ENCODE data around the gene OR2V2.
"Not testable (repeated sequence)": the region's sequence is repeated elsewhere in the genome, so short reads cannot be mapped to it uniquely, and the experiment has no call there.

OR2V2 gene

DNA sequence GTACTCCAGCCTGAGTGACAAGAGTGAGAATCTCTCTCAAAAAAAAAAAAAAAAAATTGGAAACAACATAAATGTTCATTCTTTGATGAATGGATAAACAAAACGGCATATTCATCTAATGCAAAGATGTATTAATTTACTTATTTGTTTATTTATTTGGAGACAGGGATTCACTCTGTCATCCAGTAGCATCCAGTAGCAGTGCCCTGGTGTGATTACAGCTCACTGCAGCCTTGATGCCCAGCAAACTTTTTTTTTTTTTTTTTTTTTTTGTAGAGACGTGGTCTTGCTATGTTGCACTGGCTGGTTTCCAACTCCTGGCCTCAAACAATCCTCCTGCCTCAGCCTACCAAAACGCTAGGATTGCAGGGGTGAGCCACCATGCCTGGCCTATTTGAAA, 24.4 kb downstream of the OR2V2 start:
- DNase-seq = no peak

GRCh38 chr5:181173027-181173419, 25.6 kb downstream of the OR2V2 start:
- DNase-seq = no peak

DNA sequence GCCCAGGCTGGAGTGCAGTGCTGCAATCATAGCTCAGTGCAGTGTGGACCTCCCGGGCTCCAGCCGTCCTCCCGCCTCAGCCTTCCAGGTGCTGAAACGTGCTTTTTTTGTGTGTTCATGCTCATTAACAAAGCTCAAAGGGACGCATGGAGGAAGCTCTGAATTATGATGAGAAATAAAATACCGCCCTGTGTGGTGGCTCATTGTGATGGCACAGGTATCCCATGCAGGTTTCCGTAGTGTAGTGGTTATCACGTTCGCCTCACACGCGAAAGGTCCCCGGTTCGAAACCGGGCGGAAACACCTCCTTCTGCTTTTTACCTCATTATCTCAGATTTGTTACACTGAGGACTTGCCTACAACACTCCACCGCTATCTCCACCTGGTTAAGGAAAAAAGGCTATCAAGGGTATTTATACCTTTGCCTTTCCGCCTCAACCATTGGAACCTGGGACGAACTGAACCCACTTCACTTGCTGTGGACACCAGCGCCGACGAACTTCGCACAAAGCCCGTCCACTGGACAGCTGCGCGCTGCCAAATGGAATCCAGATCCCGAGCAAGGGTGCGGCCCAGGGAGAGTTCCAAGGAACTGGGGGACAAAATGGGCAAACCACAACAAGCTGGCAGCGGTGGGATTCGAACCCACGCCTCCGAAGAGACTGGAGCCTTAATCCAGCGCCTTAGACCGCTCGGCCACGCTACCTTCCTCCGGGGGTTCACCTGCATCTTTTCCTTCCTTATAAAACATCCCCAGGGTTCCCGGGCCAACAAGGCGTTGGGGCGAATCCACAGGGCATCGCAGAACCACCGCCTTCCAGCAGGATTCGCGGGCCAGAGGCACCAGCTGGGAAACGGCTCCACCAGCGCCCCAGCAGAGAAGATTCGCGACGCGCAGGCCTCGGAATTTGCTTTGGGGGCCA, 26.3 kb downstream of the OR2V2 start:
- peak in 1 of 2 experiments; percentile 42 for DNase-seq

DNA sequence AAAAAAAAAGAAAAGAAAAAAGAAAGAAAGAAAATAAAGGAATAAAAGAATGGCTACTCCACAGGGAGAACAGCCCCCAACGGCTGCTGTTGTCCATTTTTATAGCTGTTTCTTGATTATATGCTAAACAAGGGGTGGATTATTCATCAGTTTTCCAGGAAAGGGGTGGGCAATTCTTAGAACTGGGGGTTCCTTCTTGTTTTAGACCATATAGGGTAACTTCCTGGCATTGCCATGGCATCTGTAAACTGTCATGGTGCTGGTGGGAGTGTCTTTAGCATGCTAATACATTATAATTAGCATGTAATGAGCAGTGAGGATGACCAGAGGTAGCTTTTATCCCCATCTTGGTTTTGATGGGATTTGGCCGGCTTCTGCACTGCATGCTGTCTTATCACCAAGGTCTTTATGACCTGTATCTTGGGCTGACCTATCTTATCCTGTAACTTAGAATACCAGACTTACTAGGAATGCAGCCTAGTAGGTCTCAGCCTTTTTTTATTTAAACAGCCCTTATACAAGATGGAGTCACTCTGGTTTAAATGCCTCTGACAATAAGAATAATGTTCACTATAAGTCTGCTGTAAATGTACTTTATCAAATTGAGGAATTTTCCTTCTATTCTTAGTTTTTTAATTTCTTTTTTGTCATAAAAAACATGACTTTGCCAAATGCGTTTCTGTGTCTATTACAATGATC, 29.0 kb downstream of the OR2V2 start:
- DNase-seq = no peak

DNA sequence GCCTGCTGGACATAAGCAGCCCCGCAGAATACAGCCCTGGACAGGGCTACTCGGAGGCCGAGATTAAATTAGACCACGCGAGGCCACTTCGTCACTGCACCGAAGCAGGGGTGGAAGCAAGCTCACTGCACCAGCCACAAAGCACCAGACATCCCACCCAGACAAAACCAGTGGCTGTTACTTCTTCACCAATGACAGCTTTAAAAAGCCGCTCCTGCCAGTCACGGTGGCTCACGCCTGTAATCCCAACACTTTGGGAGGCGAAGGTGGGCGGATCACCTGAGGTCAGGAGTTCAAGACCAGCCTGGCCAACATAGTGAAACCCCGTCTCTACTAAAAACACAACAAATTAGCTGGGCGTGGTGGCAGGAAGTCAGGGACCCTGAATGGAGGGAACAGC, 30.2 kb downstream of the OR2V2 start:
- not testable (repeated sequence) for DNase-seq

- DNase-seq = peak; percentile 52 to 58
Measured at GRCh38 chr5:181181650-181182565, 34.5 kb downstream of the OR2V2 start.

DNA sequence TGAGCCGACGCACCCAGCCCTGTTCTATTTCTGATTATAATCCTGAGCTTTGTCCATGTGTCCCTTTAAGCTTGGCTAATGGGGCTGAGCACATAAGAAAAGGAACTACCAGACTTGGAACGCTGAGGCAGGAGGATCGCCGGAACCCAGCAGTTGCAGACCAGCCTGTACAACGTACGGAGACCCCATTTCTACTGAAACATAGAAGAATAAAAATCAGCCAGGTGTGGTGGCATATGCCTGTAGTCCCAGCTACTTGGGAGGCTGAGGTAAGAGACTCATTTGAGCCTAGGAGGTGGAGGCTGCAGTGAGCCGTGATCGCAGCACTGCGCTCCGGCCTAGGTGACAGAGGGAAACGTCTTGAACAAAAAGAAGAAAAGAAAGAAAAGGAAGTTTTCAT, 35.3 kb downstream of the OR2V2 start:
- DNase-seq = no peak

GRCh38 chr5:181184845-181185216, 37.4 kb downstream of the OR2V2 start:
- DNase-seq = no peak

DNA sequence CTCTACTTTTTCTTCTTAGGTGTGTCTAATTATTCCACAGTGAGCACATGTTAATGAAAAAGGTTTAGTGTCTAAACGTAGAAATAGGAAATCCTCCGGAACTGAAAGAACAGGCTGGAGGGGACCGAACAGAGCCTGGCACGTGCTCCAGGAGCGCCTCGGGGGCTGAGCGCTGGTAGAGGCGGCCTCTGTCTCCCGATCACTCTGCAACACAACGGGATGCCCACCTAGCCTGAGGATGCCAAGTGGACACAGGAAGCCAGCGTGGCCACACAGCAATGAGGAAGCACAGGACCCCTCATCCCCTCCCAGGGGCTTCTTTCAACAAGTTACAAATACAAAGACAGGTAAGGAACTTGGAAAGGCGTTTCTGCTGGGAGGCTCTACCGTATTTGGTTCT, 38.2 kb downstream of the OR2V2 start:
- no peak for DNase-seq

DNA sequence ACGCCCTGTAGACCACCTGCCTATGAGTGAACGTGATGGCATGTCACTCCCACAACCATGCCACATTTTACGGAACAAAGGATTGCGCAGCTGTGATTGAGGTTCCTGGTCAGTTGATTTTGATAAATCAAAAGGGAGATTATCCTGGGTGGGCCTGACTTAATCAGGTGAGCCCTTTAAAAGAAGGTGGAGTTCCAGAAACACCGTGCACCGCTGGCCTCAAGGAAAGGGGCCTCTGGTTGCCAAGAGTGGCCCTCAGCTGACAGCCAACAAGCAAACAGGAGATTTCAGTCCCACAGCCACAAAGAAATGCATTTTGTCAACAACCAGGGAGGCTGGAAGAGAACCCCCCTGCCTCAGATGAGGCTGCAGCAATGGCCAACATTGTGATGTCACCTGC, 38.6 kb downstream of the OR2V2 start:
- DNase-seq = no peak

GRCh38 chr5:181186986-181187499, 39.7 kb downstream of the OR2V2 start:
- DNase-seq = no peak

DNA sequence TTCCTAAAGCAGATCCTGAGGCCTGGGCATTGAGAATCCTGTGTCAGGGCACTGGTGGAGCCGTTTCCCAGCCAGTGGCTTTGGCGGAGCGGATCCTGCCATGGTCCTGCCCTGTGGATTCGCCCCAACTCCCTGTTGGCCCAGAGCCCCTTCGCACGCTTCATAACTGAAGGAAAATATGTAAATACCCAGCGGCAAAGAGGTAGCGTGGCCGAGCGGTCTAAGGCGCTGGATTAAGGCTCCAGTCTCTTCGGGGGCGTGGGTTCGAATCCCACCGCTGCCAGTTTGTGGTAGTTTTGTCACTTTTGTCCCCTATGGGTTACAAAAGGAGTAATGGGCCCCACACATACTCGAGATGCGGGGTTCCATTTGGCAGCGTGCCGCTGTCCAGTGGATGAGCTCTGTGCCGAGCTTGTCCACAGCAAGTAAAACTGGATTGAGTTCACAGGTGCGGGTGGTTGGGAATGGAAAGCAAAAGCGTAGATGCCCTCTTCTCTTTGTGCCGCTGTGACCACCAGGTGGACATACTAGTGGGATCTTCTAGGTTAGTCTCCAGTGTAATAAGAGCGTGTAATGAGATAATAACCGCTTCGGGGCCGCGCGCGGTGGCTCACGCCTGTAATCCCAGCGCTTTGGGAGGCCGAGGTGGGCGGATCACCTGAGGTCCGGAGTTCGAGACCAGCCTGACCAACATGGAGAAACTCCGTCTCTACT, 40.3 kb downstream of the OR2V2 start:
- no peak for DNase-seq

GRCh38 chr5:181188700-181189362, 41.4 kb downstream of the OR2V2 start:
- DNase-seq = peak; percentile 70 to 75

- DNase-seq = peak; percentile 59 to 61
Measured at GRCh38 chr5:181189363-181189961, 42.1 kb downstream of the OR2V2 start.

GRCh38 chr5:181189962-181190710, 42.8 kb downstream of the OR2V2 start:
- peak in 1 of 2 experiments; percentile 53 for DNase-seq

DNA sequence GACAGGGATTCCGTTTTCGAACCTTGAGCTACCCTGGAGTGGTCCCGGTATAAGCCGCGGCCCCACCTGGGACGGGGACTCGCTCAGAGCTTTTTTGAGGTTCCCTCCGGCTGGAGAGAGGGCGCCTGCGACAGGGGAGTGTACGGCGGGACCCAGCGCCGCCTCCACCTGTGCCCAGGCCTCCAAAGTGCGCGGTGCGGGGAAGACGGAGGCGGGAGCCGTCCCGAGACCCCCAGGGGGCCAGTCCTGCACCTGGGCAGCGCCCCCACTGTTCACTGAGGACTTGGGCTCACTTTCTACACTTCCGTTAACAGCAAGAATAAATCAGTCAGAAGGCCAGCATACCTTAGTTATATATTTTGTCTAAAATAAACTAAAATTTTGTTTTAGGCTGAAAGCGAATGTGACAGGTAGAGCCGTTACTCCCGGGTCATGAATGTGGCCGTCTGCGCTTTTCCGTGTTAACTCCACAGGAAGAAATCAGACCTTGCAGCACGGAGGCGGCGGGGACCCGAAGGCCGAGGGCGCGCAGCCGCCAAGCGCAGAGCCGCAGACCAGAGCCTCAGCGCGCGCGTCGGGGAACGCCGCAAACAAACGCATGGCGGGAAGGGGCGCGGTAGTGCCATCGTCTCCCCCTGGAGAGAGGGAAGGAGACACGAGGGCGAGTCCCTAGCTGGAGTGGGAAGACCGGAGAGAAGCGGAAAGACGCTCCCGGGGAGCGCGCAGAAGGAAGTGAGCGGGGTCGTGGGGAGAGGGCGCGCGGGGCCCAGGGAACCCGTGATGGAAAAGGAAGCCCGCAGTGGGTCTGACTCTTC, 43.5 kb downstream of the OR2V2 start:
- DNase-seq = no peak

DNA sequence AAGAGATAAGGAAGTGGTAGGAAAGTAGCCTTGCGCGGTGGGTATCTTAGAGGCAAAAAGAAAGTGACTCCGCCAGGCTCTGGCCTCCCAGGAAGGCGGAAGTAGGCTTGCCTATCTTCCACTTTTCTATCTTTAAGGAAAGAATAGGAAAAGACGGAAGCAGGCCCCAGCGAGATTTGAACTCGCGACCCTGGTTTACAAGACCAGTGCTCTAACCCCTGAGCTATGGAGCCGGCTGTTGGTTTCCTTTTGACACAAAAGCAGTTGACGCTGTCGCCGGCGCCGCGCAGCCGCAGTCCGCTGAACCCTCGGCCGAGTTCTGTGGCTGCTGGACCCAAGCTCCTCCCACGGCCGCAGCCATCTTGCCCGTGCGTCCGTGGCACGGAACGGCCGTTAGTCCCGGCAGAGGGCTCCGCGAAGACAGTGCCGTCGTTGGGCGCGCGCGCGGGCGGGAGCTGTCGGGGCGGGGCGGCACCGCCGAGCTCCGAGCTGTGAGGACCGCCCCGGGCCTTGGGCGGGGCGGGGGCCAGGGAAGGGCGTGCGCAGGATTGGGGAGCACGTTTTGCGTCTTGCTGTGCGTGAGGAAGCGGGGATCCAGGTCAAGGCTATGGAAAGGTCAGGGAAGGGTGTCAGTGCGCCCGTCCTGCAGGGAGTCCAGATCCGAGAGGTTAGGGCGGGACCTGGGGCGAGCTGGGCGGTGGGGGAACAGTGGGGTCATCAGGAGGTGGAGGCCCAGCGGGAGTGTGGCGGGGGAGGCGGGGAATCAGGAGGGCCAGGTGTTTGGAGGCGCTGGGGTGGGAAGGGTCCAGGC, 44.3 kb downstream of the OR2V2 start:
- DNase-seq = peak; percentile 89 to 92

GRCh38 chr5:181192337-181193046, 45.1 kb downstream of the OR2V2 start:
- DNase-seq = no peak

Measured in activated CD4-positive, alpha-beta T cell treated with anti-CD3 and anti-CD28 coated beads, Interleukin-2, amount 50 U/mL, for 4 hours (primary cell).